ENCODE results near the gene BAG3. TPM values are rescaled to one million over a fixed set of nuclear protein-coding genes. Genes with fewer than 3 reads are reported as not detected.
"Not testable (repeated sequence)": the region's sequence is repeated elsewhere in the genome, so short reads cannot be mapped to it uniquely, and the experiment has no call there.

The BAG3 gene
- total and polyA plus RNA-seq, 12 donors: 42.5 to 193 (median 145) TPM

- Histone ChIP-seq H3K9me3 (no peaks in the 10 kb centered on the region), H3K4me1 (peaks cover 43 to 99% (median 96%) of the 10 kb centered on the region in 9 donors), H3K36me3 (peaks cover 0 to 34% (median 0%) of the 10 kb centered on the region in 9 donors), H3K27me3 (no peaks in the 10 kb centered on the region), H3K4me3 (no peak overlapping the region), H3K27ac (peak overlapping the region in 8 of 10 donors; percentile 7 to 100 (median 91))
- intact Hi-C loops (cut with DNase I): loop anchor here in 1 of 10 donors (10.0 kb wide), 1 partner anchor 65 kb away; the partner anchor contains the start of gene TIAL1
- no peak for TF ChIP-seq CTCF (IDR thresholded peaks at IDR 0.05)
- ATAC-seq: peak in 4 of 8 donors; percentile 5 to 21 (median 6)
- DNase-seq: no peak
- WGBS, 2 donors: 67 to 68% methylated on average over 10 of the region's 10 CpGs
These were observed 8.8 kb downstream of the BAG3 start for GRCh38 chr10:119659951-119660350.

- H3K9me3 ChIP-seq; ATAC-seq; H3K4me3 ChIP-seq; DNase-seq; H3K27me3 ChIP-seq; intact Hi-C loops (cut with DNase I): not testable (repeated sequence)
- WGBS, 2 donors: 88 to 91% methylated on average over 7 of the region's 7 CpGs
- peak overlapping the region in 2 of 10 donors; percentile 6 to 35 for H3K27ac ChIP-seq
- H3K4me1 ChIP-seq: peaks cover 40 to 97% (median 92%) of the 10 kb centered on the region in 9 donors
- peaks cover 0 to 21% (median 0%) of the 10 kb centered on the region in 9 donors for H3K36me3 ChIP-seq
These were observed 11.0 kb downstream of the BAG3 start for GRCh38 chr10:119662076-119662605.

GRCh38 chr10:119663866-119664698, 12.9 kb downstream of the BAG3 start:
- Histone ChIP-seq H3K27ac (peak overlapping the region in 9 of 10 donors; percentile 6 to 74 (median 43)), H3K4me1 (peaks cover 38 to 97% (median 92%) of the 10 kb centered on the region in 9 donors), H3K4me3 (peak overlapping the region in 2 of 10 donors; percentile 12 to 16), H3K9me3 (no peaks in the 10 kb centered on the region), H3K27me3 (no peaks in the 10 kb centered on the region), H3K36me3 (peaks cover 0 to 11% (median 0%) of the 10 kb centered on the region in 9 donors)
- 48 to 53% methylated on average over 12 of the region's 12 CpGs for WGBS, 2 donors
- DNase-seq (no peak), ATAC-seq (no peak)
- intact Hi-C loops (cut with DNase I): no loop called here
- no peak for TF ChIP-seq CTCF (IDR thresholded peaks at IDR 0.05)

- intact Hi-C loops (cut with DNase I): no loop called here
- TF ChIP-seq CTCF (IDR thresholded peaks at IDR 0.05): no peak
- Histone ChIP-seq H3K9me3 (no peaks in the 10 kb centered on the region), H3K4me1 (peaks cover 34 to 97% (median 90%) of the 10 kb centered on the region in 9 donors), H3K4me3 (no peak overlapping the region), H3K36me3 (peaks cover 0 to 23% (median 15%) of the 10 kb centered on the region in 9 donors), H3K27ac (peak overlapping the region in 9 of 10 donors; percentile 2 to 86 (median 78)), H3K27me3 (no peaks in the 10 kb centered on the region)
- 53 to 65% methylated on average over 14 of the region's 14 CpGs for WGBS, 2 donors
- DNase-seq (no peak), ATAC-seq (no peak)
These were observed 14.9 kb downstream of the BAG3 start for GRCh38 chr10:119665901-119666708.

All from heart right ventricle (tissue), 16 donors.